A549 treated with Mapracorat at 1 μM for 4 hours (cell line): ENCODE measurements around the gene PRPS1. TPM values are rescaled to one million over a fixed set of nuclear protein-coding genes. Genes with fewer than 3 reads are reported as not detected.

ENCODE experiments used
- total RNA-seq: library from RNA; stranded (reverse); fragments of 200-300 nt; extraction: Qiagen RNA extraction; gene quantifications from 5 replicates; pipeline ENCODE4 v1.2.3, GENCODE V29; 2022

Gene PRPS1
- total RNA-seq, result 97.4 to 113 TPM (median 100 TPM) in 5 replicates

DNA sequence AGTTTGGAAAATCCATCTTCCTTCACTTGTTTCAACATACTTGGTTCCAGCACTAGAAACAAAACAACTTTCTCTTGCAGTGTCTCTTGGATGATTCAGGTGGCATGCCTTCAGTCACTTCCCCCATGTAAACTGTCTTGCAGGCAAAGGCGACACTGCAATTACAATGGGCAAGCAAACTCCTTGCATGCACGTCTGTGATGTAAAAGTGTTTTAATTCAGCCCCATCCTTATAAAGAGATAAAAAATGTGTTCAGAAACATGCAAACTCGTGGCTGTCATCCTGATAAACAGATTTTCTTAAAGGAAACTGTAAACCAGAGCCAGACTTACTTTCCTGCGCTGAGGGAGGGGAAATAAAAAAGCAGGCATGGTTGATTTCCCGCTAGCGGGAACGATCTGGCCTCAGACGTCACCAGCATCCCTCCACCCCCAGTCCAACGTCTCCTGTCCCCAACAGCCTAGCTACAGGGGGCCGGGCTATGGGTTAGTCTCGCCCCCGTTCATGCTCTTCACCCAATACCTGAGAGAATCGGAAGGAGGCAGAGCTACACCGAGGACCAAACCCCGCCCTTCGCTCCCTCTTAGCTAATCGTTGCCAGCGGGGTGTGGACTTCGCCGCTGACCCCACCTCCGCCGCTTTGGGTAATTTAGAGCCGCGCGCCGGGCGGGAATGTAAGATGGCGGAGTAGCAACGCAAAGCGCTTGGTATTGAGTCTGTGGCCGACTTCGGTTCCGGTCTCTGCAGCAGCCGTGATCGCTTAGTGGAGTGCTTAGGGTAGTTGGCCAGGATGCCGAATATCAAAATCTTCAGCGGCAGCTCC lies at the start of gene PRPS1:
Gene PRPS1 (plus strand): TSS at position 673 of the 824 bp plus-strand sequence. CDS start 119 bp downstream, at position 792.

Other genes with a start within 250 kb of the PRPS1 start
- 0.05 to 0.12 TPM (median 0.08 TPM) in 5 replicates for gene FRMPD3, start 178.9 kb upstream of the PRPS1 start, total RNA-seq
- 153 to 180 TPM (median 174 TPM) in 5 replicates for gene TSC22D3, start 147.3 kb downstream of the PRPS1 start, total RNA-seq
- gene NCBP2L, start 149.2 kb downstream of the PRPS1 start, total RNA-seq, result not detected in 5 replicates
- gene MID2, start 197.4 kb downstream of the PRPS1 start, total RNA-seq, result 6.4 to 9.1 TPM (median 7.3 TPM) in 5 replicates